ENCODE data around the gene ZAR1. TPM values are rescaled to one million over a fixed set of nuclear protein-coding genes. Genes with fewer than 3 reads are reported as not detected.

ZAR1 gene
- polyA plus RNA-seq, 1 donor (not counting 4 experiments of a cell fraction or from before 2014, with no cell fraction given) = not detected

GRCh38 chr4:48472794-48473193 lies 17.3 kb upstream of the ZAR1 start:
- H3K4me3 ChIP-seq (ENCODE audit: control insufficient read depth in 2 of 3, extremely low read depth in 1 of 3, insufficient read depth in 2 of 3, low read depth in 1 of 3, low read length in 3 of 3) = no peak overlapping the region
- H2AFZ ChIP-seq (ENCODE audit: control insufficient read depth, low read length) = no peak overlapping the region
- no peak overlapping the region for H3K9ac ChIP-seq (ENCODE audit: control insufficient read depth, extremely low read depth, insufficient read depth, low read length)
- dilution Hi-C loops (cut with MboI; ENCODE audit: extremely low pct_ligation_motif_present, low sequenced_read_pairs) = no loop called here
- DNase-seq (ENCODE audit: low read depth, low spot score) (no peak), FAIRE-seq (no peak)
- H3K79me2 ChIP-seq (ENCODE audit: control insufficient read depth, insufficient read depth, low read length) = no peaks in the 10 kb centered on the region
- TF ChIP-seq CTCF (optimal IDR thresholded peaks at IDR 0.05 in 1 of 3, IDR thresholded peaks at IDR 0.05 in 1 of 3, conservative IDR thresholded peaks at IDR 0.05 in 1 of 3; ENCODE audit: extremely low read depth in 1 of 3, insufficient read depth in 2 of 3, low read length in 3 of 3) = no peak
- no peak for TF ChIP-seq EZH2 (IDR thresholded peaks at IDR 0.05; ENCODE audit: low read length)
- no peak overlapping the region for H3K27ac ChIP-seq (ENCODE audit: control insufficient read depth, insufficient read depth, low read length)
- no peaks in the 10 kb centered on the region for H3K9me1 ChIP-seq (ENCODE audit: control insufficient read depth, extremely low read depth, insufficient read depth, low read length)
- H3K4me2 ChIP-seq (ENCODE audit: control insufficient read depth, extremely low read depth, insufficient read depth, low read depth, low read length) = no peak overlapping the region
- H4K20me1 ChIP-seq (ENCODE audit: control insufficient read depth, extremely low read depth, insufficient read depth, low read length) = no peaks in the 10 kb centered on the region
- H3K9me3 ChIP-seq (ENCODE audit: control insufficient read depth, low read depth, low read length) = no peaks in the 10 kb centered on the region
- H3K4me1 ChIP-seq (ENCODE audit: control insufficient read depth, extremely low read depth, insufficient read depth, low read length) = no peaks in the 10 kb centered on the region
- H3K36me3 ChIP-seq (ENCODE audit: control insufficient read depth in 2 of 2, extremely low read depth in 1 of 2, insufficient read depth in 2 of 2, low read length in 2 of 2) = no peaks in the 10 kb centered on the region
- no peaks in the 10 kb centered on the region for H3K27me3 ChIP-seq (ENCODE audit: control insufficient read depth, extremely low read depth, insufficient read depth, low read length)

- Histone ChIP-seq H4K20me1 (ENCODE audit: control insufficient read depth, extremely low read depth, insufficient read depth, low read length) (no peaks in the 10 kb centered on the region), H3K9me1 (ENCODE audit: control insufficient read depth, extremely low read depth, insufficient read depth, low read length) (no peaks in the 10 kb centered on the region), H2AFZ (ENCODE audit: control insufficient read depth, low read length) (no peak overlapping the region), H3K27me3 (ENCODE audit: control insufficient read depth, extremely low read depth, insufficient read depth, low read length) (peaks cover 4% of the 10 kb centered on the region), H3K4me1 (ENCODE audit: control insufficient read depth, extremely low read depth, insufficient read depth, low read length) (no peaks in the 10 kb centered on the region), H3K27ac (ENCODE audit: control insufficient read depth, insufficient read depth, low read length) (no peak overlapping the region), H3K36me3 (ENCODE audit: control insufficient read depth in 2 of 2, extremely low read depth in 1 of 2, insufficient read depth in 2 of 2, low read length in 2 of 2) (no peaks in the 10 kb centered on the region), H3K9ac (ENCODE audit: control insufficient read depth, extremely low read depth, insufficient read depth, low read length) (no peak overlapping the region), H3K79me2 (ENCODE audit: control insufficient read depth, insufficient read depth, low read length) (no peaks in the 10 kb centered on the region), H3K4me3 (ENCODE audit: control insufficient read depth in 2 of 3, extremely low read depth in 1 of 3, insufficient read depth in 2 of 3, low read depth in 1 of 3, low read length in 3 of 3) (no peak overlapping the region), H3K4me2 (ENCODE audit: control insufficient read depth, extremely low read depth, insufficient read depth, low read depth, low read length) (no peak overlapping the region), H3K9me3 (ENCODE audit: control insufficient read depth, low read depth, low read length) (no peaks in the 10 kb centered on the region)
- TF ChIP-seq CTCF (optimal IDR thresholded peaks at IDR 0.05 in 1 of 3, IDR thresholded peaks at IDR 0.05 in 1 of 3, conservative IDR thresholded peaks at IDR 0.05 in 1 of 3; ENCODE audit: extremely low read depth in 1 of 3, insufficient read depth in 2 of 3, low read length in 3 of 3) (no peak), EZH2 (IDR thresholded peaks at IDR 0.05; ENCODE audit: low read length) (no peak)
- DNase-seq (ENCODE audit: low read depth, low spot score) (no peak), FAIRE-seq (no peak)
- dilution Hi-C loops (cut with MboI; ENCODE audit: extremely low pct_ligation_motif_present, low sequenced_read_pairs) = no loop called here
Observed at GRCh38 chr4:48475770-48476169, 14.3 kb upstream of the ZAR1 start.
